LNCaP clone FGC (cell line): Measurements from ENCODE around the gene MAGI1.

Experiments
- DNase-seq: peaks from one replicate; pipeline ENCODE4 v3.0.0-alpha.2; 2011; ENCODE audit warnings: low read depth
- H3K4me3 ChIP-seq: 2 replicates; pipeline ENCODE4 v1.5.1; 2011; ENCODE audit warnings: mild to moderate bottlenecking, low read depth, low read length, control low read depth
- CTCF ChIP-seq: IDR thresholded peaks from 2 replicates; pipeline ENCODE4 v1.5.1; 2012; ENCODE audit warnings: mild to moderate bottlenecking; ENCODE audit not compliant: control insufficient read depth, insufficient read depth; ENCODE audit errors: extremely low read depth

Gene MAGI1

DNA sequence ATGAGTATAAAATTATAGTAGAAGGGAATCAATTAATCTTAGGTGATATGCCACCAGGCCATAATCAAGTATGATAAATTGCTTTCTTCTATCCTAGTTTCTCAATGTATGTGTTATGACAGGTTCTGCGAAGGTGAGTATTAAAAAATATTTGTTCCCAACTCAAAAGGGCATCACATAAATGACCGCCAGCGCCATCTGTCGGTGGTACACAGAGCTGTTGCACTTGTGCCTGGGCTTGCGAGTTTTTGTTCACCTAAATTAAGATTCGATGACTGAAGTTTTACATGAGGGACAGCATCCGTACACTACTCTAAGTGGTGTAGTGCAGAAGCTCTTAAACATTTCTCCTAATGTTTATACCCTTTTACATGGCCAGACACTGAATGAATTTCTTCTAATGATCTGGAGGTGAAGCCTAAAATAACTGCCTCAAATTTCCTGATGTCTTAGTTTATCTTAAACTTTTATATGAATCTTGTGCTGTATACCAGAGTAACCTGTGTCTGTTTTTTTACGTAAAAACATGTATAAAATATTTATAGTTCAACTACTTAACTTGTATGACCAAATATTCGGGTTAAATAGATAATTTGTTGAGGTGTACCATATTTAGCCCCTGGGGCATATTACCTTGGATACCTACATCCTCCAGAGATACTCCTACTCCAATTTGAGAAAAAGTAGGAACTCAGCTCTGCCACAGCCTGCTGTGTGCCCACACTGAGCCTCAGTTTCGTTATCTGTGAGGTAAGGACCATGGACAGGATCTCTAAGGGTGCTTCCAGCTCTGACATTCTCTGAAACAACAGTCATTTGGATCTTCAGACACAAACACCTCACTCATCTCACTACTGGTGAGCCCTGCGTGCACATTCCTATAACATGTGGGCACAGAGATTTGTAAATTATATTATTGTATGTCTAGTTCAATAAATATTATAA lies 365.6 kb downstream of the MAGI1 start:
- DNase-seq = peak; percentile 34
- peak; percentile 92 for TF ChIP-seq CTCF
- no peak overlapping the region for H3K4me3 ChIP-seq

DNA sequence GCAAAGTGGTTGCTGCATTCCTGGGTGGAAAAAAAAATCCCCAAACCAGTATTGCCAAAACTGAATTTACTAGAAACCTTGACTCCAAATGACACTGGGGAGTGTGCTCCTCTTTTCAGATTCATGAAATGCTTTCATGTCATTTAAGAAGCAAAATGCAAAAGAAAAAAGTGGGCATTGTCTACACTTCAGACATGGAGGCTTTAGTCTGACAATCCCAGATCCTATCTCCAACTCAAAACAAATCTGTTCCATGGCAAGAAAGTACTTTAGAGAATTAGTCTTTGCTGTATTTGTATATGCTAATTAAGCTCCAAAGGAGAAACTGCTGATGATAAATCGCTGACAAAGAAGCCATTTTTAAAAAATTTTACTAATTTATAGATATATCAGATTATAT lies 366.7 kb downstream of the MAGI1 start:
- no peak overlapping the region for H3K4me3 ChIP-seq
- no peak for TF ChIP-seq CTCF
- no peak for DNase-seq

- no peak for TF ChIP-seq CTCF
- DNase-seq = no peak
Measured at GRCh38 chr3:65671004-65671403, 367.7 kb downstream of the MAGI1 start.

DNA sequence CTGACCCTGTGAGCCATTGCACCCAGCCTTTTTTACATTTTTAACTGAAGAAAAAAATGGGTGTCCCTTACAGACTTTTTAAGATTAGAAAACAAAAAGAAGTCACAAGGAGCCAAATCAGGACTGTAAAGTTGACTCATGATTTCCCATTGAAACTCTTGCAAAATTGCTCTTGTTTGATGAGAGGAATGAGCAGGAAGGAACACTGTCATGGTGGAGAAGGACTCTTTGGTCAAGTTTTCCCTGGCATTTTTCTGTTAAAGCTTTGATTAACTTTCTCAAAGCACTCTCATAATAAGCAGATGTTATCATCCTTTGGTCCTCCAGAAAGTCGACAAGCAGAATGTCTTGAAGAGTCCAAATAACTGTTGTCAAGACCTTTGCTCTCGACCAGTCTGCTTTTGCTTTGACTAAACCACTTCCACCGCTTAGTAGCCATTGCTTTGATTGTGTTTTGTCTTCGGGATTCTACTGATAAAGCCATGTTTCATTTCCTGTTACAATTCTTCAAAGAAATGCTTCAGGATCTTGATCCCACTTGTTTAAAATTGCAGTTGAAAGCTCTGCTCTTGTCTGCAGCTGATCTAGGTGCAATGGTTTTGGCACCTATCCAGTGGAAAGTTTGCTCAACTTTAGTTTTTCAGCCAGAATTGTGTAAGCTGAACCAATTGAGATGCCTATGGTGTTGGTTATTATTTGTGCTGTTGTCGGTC lies 369.4 kb downstream of the MAGI1 start:
- H3K4me3 ChIP-seq = no peak overlapping the region
- no peak for TF ChIP-seq CTCF
- no peak for DNase-seq

More at GRCh38 chr3:65671004-65671403, 367.7 kb downstream of the MAGI1 start:
- no peak overlapping the region for H3K4me3 ChIP-seq

DNA sequence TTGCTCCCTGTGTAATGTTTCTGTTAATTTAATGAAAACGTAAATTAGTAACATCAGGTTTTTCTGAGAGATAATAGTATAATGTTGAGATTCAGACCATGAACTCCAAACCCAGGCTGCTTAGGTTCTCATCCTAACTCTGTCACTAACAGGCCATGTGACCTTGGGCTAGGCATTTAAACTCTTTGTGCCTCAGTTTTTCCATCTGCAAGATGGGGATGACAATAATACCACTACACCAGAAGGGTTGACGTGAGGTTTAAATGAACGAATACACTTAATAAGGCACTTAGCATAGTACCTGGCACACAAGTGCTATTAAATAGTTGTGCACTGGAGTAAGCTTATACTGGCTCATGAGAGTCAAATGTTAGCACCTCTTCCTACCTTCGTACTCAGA lies 370.8 kb downstream of the MAGI1 start:
- H3K4me3 ChIP-seq = no peak overlapping the region
- TF ChIP-seq CTCF = no peak
- DNase-seq = no peak

- no peak for TF ChIP-seq CTCF
- no peak overlapping the region for H3K4me3 ChIP-seq
- DNase-seq = no peak
Measured at GRCh38 chr3:65666448-65667091, 372.1 kb downstream of the MAGI1 start.
